ENCODE data around the gene APEX1. TPM values are rescaled to one million over a fixed set of nuclear protein-coding genes. Genes with fewer than 3 reads are reported as not detected.

Gene APEX1
- total and polyA plus RNA-seq, 12 donors, result 94.1 to 304 (median 158) TPM

- Histone ChIP-seq H3K9me3 (replicated peaks in 1 of 3) (no peaks in the 10 kb centered on the region), H3K27ac (peak overlapping the region; percentile 55 to 99 (median 93)), H3K27me3 (no peaks in the 10 kb centered on the region), H3K4me3 (peak overlapping the region; percentile 31 to 98 (median 87)), H3K36me3 (replicated peaks in 1 of 2) (peaks cover 0 to 32% of the 10 kb centered on the region in 2 donors), H3K4me1 (replicated peaks in 1 of 2) (peaks cover 17 to 33% of the 10 kb centered on the region in 2 donors)
- 4 to 20% (median 6%) methylated on average over 6 to 32 of the region's 32 CpGs for WGBS, 4 donors
- peak in 4 of 7 donors; percentile 34 to 58 (median 41) for DNase-seq
- no peak for TF ChIP-seq POLR2A (IDR thresholded peaks at IDR 0.05)
- TF ChIP-seq, protein P1, sequence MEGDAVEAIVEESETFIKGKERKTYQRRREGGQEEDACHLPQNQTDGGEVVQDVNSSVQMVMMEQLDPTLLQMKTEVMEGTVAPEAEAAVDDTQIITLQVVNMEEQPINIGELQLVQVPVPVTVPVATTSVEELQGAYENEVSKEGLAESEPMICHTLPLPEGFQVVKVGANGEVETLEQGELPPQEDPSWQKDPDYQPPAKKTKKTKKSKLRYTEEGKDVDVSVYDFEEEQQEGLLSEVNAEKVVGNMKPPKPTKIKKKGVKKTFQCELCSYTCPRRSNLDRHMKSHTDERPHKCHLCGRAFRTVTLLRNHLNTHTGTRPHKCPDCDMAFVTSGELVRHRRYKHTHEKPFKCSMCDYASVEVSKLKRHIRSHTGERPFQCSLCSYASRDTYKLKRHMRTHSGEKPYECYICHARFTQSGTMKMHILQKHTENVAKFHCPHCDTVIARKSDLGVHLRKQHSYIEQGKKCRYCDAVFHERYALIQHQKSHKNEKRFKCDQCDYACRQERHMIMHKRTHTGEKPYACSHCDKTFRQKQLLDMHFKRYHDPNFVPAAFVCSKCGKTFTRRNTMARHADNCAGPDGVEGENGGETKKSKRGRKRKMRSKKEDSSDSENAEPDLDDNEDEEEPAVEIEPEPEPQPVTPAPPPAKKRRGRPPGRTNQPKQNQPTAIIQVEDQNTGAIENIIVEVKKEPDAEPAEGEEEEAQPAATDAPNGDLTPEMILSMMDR (IDR thresholded peaks at IDR 0.05), result no peak
- intact Hi-C loops (cut with DNase I), result no loop called here
Observed at GRCh38 chr14:20460458-20461224, 5.6 kb downstream of the APEX1 start.

- peak; percentile 90 to 94 for TF ChIP-seq POLR2A (IDR thresholded peaks at IDR 0.05)
- TF ChIP-seq, protein P1 (IDR thresholded peaks at IDR 0.05), result no peak
- H3K36me3 ChIP-seq (replicated peaks in 1 of 2), result peaks cover 0 to 30% of the 10 kb centered on the region in 2 donors
- peak within 1 kb of the TSS; percentile 55 to 99 (median 93) for H3K27ac ChIP-seq
- H3K9me3 ChIP-seq (replicated peaks in 1 of 3), result no peaks in the 10 kb centered on the region
- peak; percentile 98 to 100 (median 100) for DNase-seq
- no peaks in the 10 kb centered on the region for H3K27me3 ChIP-seq
- H3K4me1 ChIP-seq (replicated peaks in 1 of 2), result peaks cover 9 to 26% of the 10 kb centered on the region in 2 donors
- H3K4me3 ChIP-seq, result peak within 1 kb of the TSS; percentile 31 to 98 (median 87)
- 0 to 1% (median 1%) methylated on average over 19 to 67 of the region's 67 CpGs for WGBS, 4 donors
- intact Hi-C loops (cut with DNase I), result no loop called here
Observed at GRCh38 chr14:20461225-20462141, 6.5 kb downstream of the APEX1 start, which contains the start of gene PIP4P1. Gene PIP4P1 (minus strand): TSS chr14:20461434. CDS start chr14:20461325, 109 bp downstream.

- TF ChIP-seq, protein P1 (IDR thresholded peaks at IDR 0.05), result no peak
- no peak for TF ChIP-seq POLR2A (IDR thresholded peaks at IDR 0.05)
- Histone ChIP-seq H3K4me3 (peak overlapping the region in 2 of 4 donors; percentile 75 to 77), H3K4me1 (replicated peaks in 1 of 2) (peaks cover 8 to 15% of the 10 kb centered on the region in 2 donors), H3K9me3 (replicated peaks in 1 of 3) (no peaks in the 10 kb centered on the region), H3K27ac (peak overlapping the region in 4 of 5 donors; percentile 86 to 93 (median 86)), H3K27me3 (no peaks in the 10 kb centered on the region), H3K36me3 (replicated peaks in 1 of 2) (peaks cover 0 to 14% of the 10 kb centered on the region in 2 donors)
- 29 to 47% (median 36%) methylated on average over 11 to 16 of the region's 16 CpGs for WGBS, 4 donors
- peak in 2 of 7 donors; percentile 4 to 56 for DNase-seq
- intact Hi-C loops (cut with DNase I), result loop anchor here in 1 of 2 donors (5.0 kb wide), 1 partner anchor 52 kb away; no protein-coding TSS in a partner anchor
Observed at GRCh38 chr14:20468764-20469241, 13.8 kb downstream of the APEX1 start.
